ENCODE measurements around the gene RPL29.

Gene RPL29

GRCh38 chr3:51966922-51967383, 28.7 kb downstream of the RPL29 start:
- in situ Hi-C loops (cut with HindIII; ENCODE audit: low sequenced_read_pairs), result no loop called here
- no peak for DNase-seq (ENCODE audit: low read depth, low spot score)

DNA sequence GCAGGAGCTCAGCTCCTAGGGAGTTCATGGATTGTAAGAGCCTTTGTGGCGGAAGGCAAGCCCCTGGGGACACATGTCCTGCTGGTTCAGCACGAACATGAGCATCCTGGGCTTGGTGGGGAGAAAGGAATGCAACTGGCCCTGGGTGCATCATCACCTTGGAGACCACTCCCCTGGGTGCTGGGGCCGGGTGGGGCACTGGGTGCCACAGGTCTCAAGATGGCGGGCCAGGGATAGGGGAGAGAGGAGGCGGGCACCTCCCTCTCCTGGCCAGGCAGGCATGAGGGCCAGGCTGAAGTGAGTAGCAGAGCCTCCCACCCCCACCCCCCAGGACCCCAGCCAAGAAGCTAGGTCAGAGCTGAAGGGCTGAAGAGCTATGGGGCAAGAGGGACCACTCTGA, 29.2 kb downstream of the RPL29 start:
- in situ Hi-C loops (cut with HindIII; ENCODE audit: low sequenced_read_pairs), result no loop called here
- peak overlapping the region; percentile 70 for H3K4me3 ChIP-seq (ENCODE audit: low read depth, low read length)
- DNase-seq (ENCODE audit: low read depth, low spot score), result no peak
- TF ChIP-seq CTCF (IDR thresholded peaks at IDR 0.05; ENCODE audit: low read depth, low read length), result no peak

More at GRCh38 chr3:51966922-51967383, 28.7 kb downstream of the RPL29 start:
- H3K4me3 ChIP-seq (ENCODE audit: low read depth, low read length), result peak overlapping the region; percentile 70
- TF ChIP-seq CTCF (IDR thresholded peaks at IDR 0.05; ENCODE audit: low read depth, low read length), result no peak

- in situ Hi-C loops (cut with HindIII; ENCODE audit: low sequenced_read_pairs), result no loop called here
- TF ChIP-seq CTCF (IDR thresholded peaks at IDR 0.05; ENCODE audit: low read depth, low read length), result no peak
- peak overlapping the region; percentile 70 for H3K4me3 ChIP-seq (ENCODE audit: low read depth, low read length)
- DNase-seq (ENCODE audit: low read depth, low spot score), result no peak
These were observed 29.7 kb downstream of the RPL29 start for GRCh38 chr3:51966016-51966415.

DNA sequence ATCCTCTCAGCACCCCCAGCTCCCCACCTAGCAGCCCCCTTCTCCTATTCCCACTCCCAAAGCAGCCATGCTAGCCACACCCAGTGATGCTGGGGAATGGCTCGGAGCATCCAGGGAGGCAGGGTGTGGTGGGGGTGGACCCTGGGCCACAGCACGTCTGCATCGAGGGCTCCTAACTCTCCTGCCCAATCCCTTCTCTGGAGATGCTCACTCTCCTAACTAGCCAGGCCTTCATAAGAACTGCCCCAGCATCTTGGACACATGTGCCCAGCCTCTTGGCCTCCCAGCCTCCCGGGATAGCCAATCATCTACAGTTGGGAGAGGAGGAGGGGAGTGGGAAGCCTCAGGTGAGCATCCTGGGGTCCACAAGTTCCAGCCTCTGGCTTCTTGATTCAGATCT, 31.2 kb downstream of the RPL29 start:
- no peak overlapping the region for H3K4me3 ChIP-seq (ENCODE audit: low read depth, low read length)
- no peak for DNase-seq (ENCODE audit: low read depth, low spot score)
- in situ Hi-C loops (cut with HindIII; ENCODE audit: low sequenced_read_pairs), result no loop called here
- TF ChIP-seq CTCF (IDR thresholded peaks at IDR 0.05; ENCODE audit: low read depth, low read length), result no peak

- no peak for DNase-seq (ENCODE audit: low read depth, low spot score)
- in situ Hi-C loops (cut with HindIII; ENCODE audit: low sequenced_read_pairs), result no loop called here
- H3K4me3 ChIP-seq (ENCODE audit: low read depth, low read length), result no peak overlapping the region
- TF ChIP-seq CTCF (IDR thresholded peaks at IDR 0.05; ENCODE audit: low read depth, low read length), result no peak
These were observed 31.7 kb downstream of the RPL29 start for GRCh38 chr3:51963951-51964451.

- no peak overlapping the region for H3K4me3 ChIP-seq (ENCODE audit: low read depth, low read length)
- DNase-seq (ENCODE audit: low read depth, low spot score), result no peak
- no peak for TF ChIP-seq CTCF (IDR thresholded peaks at IDR 0.05; ENCODE audit: low read depth, low read length)
- in situ Hi-C loops (cut with HindIII; ENCODE audit: low sequenced_read_pairs), result no loop called here
These were observed 32.7 kb downstream of the RPL29 start for GRCh38 chr3:51962854-51963530.

All from astrocyte of the spinal cord (primary cell).